Measurements from ENCODE around the gene STRN. TPM values are rescaled to one million over a fixed set of nuclear protein-coding genes. Genes with fewer than 3 reads are reported as not detected.
"Not testable (repeated sequence)": the region's sequence is repeated elsewhere in the genome, so short reads cannot be mapped to it uniquely, and the experiment has no call there.

Gene STRN
- total RNA-seq, 4 donors from 2014 or later = 23.6 to 30.6 (median 25.3) TPM

GRCh38 chr2:36839976-36840617 is 126.2 kb downstream of the STRN start:
- in situ Hi-C loops (cut with MboI; ENCODE audit: low pct_ligation_motif_present in 1 of 4, low pct_unique_long_range_greater_than_20kb in 1 of 4, low sequenced_read_pairs in 3 of 4) = no loop called here
- intact Hi-C loops (cut with DNase I; ENCODE audit: low total_unique reads) = no loop called here
- no peak for DNase-seq
- H3K9me3 ChIP-seq = no peaks in the 10 kb centered on the region
- no peaks in the 10 kb centered on the region for H3K27me3 ChIP-seq
- WGBS, 2 donors (ENCODE audit: low coverage in 1 of 2) = 61% methylated on average over 4 of the region's 4 CpGs; no CpG with 5 or more reads in 1 of the 2 donors
- no peaks in the 10 kb centered on the region for H3K36me3 ChIP-seq
- TF ChIP-seq POLR2AphosphoS5 (IDR thresholded peaks at IDR 0.05) (no peak), POLR2A (IDR thresholded peaks at IDR 0.05) (no peak), EP300 (IDR thresholded peaks at IDR 0.05; ENCODE audit: low read depth) (no peak), CTCF (IDR thresholded peaks at IDR 0.05) (no peak)
- H3K4me1 ChIP-seq = peaks cover 0 to 17% (median 4%) of the 10 kb centered on the region in 4 donors
- H3K27ac ChIP-seq = no peak overlapping the region
- no peak overlapping the region for H3K4me3 ChIP-seq

- H3K27ac ChIP-seq = no peak overlapping the region
- intact Hi-C loops (cut with DNase I; ENCODE audit: low total_unique reads) = no loop called here
- WGBS, 2 donors (ENCODE audit: low coverage in 1 of 2) = 57% methylated on average over 5 of the region's 5 CpGs
- H3K4me1 ChIP-seq = peaks cover 0 to 7% (median 0%) of the 10 kb centered on the region in 4 donors
- DNase-seq = no peak
- no peaks in the 10 kb centered on the region for H3K36me3 ChIP-seq
- in situ Hi-C loops (cut with MboI; ENCODE audit: low pct_ligation_motif_present in 1 of 4, low pct_unique_long_range_greater_than_20kb in 1 of 4, low sequenced_read_pairs in 3 of 4) = no loop called here
- no peaks in the 10 kb centered on the region for H3K9me3 ChIP-seq
- no peak overlapping the region for H3K4me3 ChIP-seq
- no peaks in the 10 kb centered on the region for H3K27me3 ChIP-seq
- no peak for TF ChIP-seq POLR2AphosphoS5 (IDR thresholded peaks at IDR 0.05)
- no peak for TF ChIP-seq POLR2A (IDR thresholded peaks at IDR 0.05)
- TF ChIP-seq CTCF (IDR thresholded peaks at IDR 0.05) = no peak
- TF ChIP-seq EP300 (IDR thresholded peaks at IDR 0.05; ENCODE audit: low read depth) = no peak
Observed at GRCh38 chr2:36834731-36835524, 131.4 kb downstream of the STRN start.

- intact Hi-C loops (cut with DNase I; ENCODE audit: low total_unique reads) (no loop called here), in situ Hi-C loops (cut with MboI; ENCODE audit: low pct_ligation_motif_present in 1 of 4, low pct_unique_long_range_greater_than_20kb in 1 of 4, low sequenced_read_pairs in 3 of 4) (no loop called here)
- no peak for TF ChIP-seq CTCF (IDR thresholded peaks at IDR 0.05)
- no peak for TF ChIP-seq EP300 (IDR thresholded peaks at IDR 0.05; ENCODE audit: low read depth)
- TF ChIP-seq POLR2A (IDR thresholded peaks at IDR 0.05) = no peak
- H3K4me3 ChIP-seq = no peak overlapping the region
- no peaks in the 10 kb centered on the region for H3K9me3 ChIP-seq
- DNase-seq = no peak
- H3K27me3 ChIP-seq = no peaks in the 10 kb centered on the region
- H3K4me1 ChIP-seq = peaks cover 0 to 5% (median 0%) of the 10 kb centered on the region in 4 donors
- no peak overlapping the region for H3K27ac ChIP-seq
- H3K36me3 ChIP-seq = no peaks in the 10 kb centered on the region
- WGBS, 2 donors (ENCODE audit: low coverage in 1 of 2) = 83 to 100% methylated on average over 1 to 2 of the region's 2 CpGs
Observed at GRCh38 chr2:36834203-36834602, 132.1 kb downstream of the STRN start.

- WGBS, 2 donors (ENCODE audit: low coverage in 1 of 2) = 48% methylated on average over 1 of the region's 1 CpG; no CpG with 5 or more reads in 1 of the 2 donors
- in situ Hi-C loops (cut with MboI; ENCODE audit: low pct_ligation_motif_present in 1 of 4, low pct_unique_long_range_greater_than_20kb in 1 of 4, low sequenced_read_pairs in 3 of 4) = no loop called here
- intact Hi-C loops (cut with DNase I; ENCODE audit: low total_unique reads) = no loop called here
- no peaks in the 10 kb centered on the region for H3K36me3 ChIP-seq
- H3K9me3 ChIP-seq = no peaks in the 10 kb centered on the region
- H3K4me3 ChIP-seq = no peak overlapping the region
- H3K4me1 ChIP-seq = peaks cover 0 to 5% (median 0%) of the 10 kb centered on the region in 4 donors
- no peak for TF ChIP-seq POLR2AphosphoS5 (IDR thresholded peaks at IDR 0.05)
- no peak for TF ChIP-seq CTCF (IDR thresholded peaks at IDR 0.05)
- no peak for TF ChIP-seq POLR2A (IDR thresholded peaks at IDR 0.05)
- TF ChIP-seq EP300 (IDR thresholded peaks at IDR 0.05; ENCODE audit: low read depth) = no peak
- no peaks in the 10 kb centered on the region for H3K27me3 ChIP-seq
- H3K27ac ChIP-seq = no peak overlapping the region
- DNase-seq = no peak
Observed at GRCh38 chr2:36831185-36831584, 135.2 kb downstream of the STRN start.

GRCh38 chr2:36824683-36825082 is 141.7 kb downstream of the STRN start:
- H3K9me3 ChIP-seq; in situ Hi-C loops (cut with MboI; ENCODE audit: low pct_ligation_motif_present in 1 of 4, low pct_unique_long_range_greater_than_20kb in 1 of 4, low sequenced_read_pairs in 3 of 4); H3K36me3 ChIP-seq; DNase-seq; H3K4me3 ChIP-seq; H3K27ac ChIP-seq; intact Hi-C loops (cut with DNase I; ENCODE audit: low total_unique reads); H3K27me3 ChIP-seq: not testable (repeated sequence)
- peaks cover 6 to 35% (median 21%) of the 10 kb centered on the region in 4 donors for H3K4me1 ChIP-seq
- 68 to 85% methylated on average over 2 of the region's 2 CpGs for WGBS, 2 donors (ENCODE audit: low coverage in 1 of 2)
